ENCODE data around the gene F8.

- TF ChIP-seq RCOR1 (conservative IDR thresholded peaks at IDR 0.05; ENCODE audit: low read depth, low read length) (no peak), BHLHE40 (IDR thresholded peaks at IDR 0.05; ENCODE audit: borderline replicate concordance in 1 of 2, low read depth in 2 of 2, low read length in 1 of 2) (no peak), CTCF (IDR thresholded peaks at IDR 0.05 in 2 of 3, conservative IDR thresholded peaks at IDR 0.05 in 1 of 3; ENCODE audit: control insufficient read depth in 2 of 3, extremely low read depth in 1 of 3, insufficient read depth in 1 of 3, low read depth in 3 of 3, low read length in 3 of 3) (no peak), TBL1XR1 (IDR thresholded peaks at IDR 0.05; ENCODE audit: low read depth, low read length) (no peak), NFXL1 (IDR thresholded peaks at IDR 0.05; ENCODE audit: borderline replicate concordance) (no peak), EZH2 (IDR thresholded peaks at IDR 0.05; ENCODE audit: borderline replicate concordance, control insufficient read depth, low read depth, low read length) (no peak), POLR2A (IDR thresholded peaks at IDR 0.05; ENCODE audit: low read depth, low read length) (no peak)
Observed at GRCh38 chrX:155054255-155054654, 31.7 kb upstream of the F8 start.
